GM10248 (cell line): ENCODE results near the gene PTPN18.

ENCODE experiments used
- CTCF ChIA-PET: fragments of 300-600 bp; sonication (Branson Sonifier 250); formaldehyde crosslinking; extraction: SDS; loops from one replicate; lab custom pipeline; 2021; ENCODE audit warnings: antibody characterized with exemption; lab: Yijun Ruan, JAX
- POLR2A ChIA-PET: fragments of 350-650 bp; sonication (Branson Sonifier 250); formaldehyde crosslinking; extraction: SDS; loops from one replicate; lab custom pipeline; 2020; ENCODE audit warnings: antibody characterized with exemption; lab: Yijun Ruan, JAX
- DNase-seq: peaks from one replicate; pipeline ENCODE4 v3.0.0; 2012; ENCODE audit errors: extremely low spot score
- TF ChIP-seq, protein P1 (sequence below): IDR thresholded peaks from 2 replicates; pipeline ENCODE4 v1.5.1; 2012; ENCODE audit warnings: mild to moderate bottlenecking, low read depth; ENCODE audit errors: extremely low read depth, missing control alignments, control extremely low read depth

PTPN18 gene

DNA sequence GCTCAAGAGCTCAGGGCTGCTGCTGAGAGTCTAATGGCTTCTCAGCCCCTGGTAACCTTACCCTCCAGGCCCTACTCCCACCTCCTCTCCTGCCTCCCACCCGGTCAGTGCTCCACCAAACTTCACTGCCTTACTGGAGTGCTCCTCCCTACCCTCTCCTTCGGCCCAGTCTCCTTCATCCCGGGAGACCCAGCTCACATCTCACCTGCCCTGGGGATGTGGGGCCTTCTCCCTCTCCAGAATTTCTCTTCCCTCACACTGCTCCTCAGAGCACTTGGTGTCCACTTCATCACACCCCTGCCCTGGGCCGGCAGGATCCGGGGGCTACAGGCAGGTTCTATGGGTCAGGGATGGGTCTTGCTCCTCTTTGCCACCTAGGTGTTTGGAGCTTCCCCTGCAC is 21.6 kb downstream of the PTPN18 start:
- CTCF ChIA-PET, result interaction anchor here (1.0 to 7.1 kb wide), 8 partner anchors 8 to 35 kb away, joined by 5 to 51 read pairs (median 6); partner anchors contain the start of genes IMP4 and PTPN18
- POLR2A ChIA-PET, result interaction anchor here (0.6 to 1.4 kb wide), 5 partner anchors 11 to 1101 kb away, joined by 3 to 9 read pairs (median 5); no protein-coding TSS in a partner anchor
- TF ChIP-seq, protein P1, sequence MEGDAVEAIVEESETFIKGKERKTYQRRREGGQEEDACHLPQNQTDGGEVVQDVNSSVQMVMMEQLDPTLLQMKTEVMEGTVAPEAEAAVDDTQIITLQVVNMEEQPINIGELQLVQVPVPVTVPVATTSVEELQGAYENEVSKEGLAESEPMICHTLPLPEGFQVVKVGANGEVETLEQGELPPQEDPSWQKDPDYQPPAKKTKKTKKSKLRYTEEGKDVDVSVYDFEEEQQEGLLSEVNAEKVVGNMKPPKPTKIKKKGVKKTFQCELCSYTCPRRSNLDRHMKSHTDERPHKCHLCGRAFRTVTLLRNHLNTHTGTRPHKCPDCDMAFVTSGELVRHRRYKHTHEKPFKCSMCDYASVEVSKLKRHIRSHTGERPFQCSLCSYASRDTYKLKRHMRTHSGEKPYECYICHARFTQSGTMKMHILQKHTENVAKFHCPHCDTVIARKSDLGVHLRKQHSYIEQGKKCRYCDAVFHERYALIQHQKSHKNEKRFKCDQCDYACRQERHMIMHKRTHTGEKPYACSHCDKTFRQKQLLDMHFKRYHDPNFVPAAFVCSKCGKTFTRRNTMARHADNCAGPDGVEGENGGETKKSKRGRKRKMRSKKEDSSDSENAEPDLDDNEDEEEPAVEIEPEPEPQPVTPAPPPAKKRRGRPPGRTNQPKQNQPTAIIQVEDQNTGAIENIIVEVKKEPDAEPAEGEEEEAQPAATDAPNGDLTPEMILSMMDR, result no peak
- DNase-seq, result no peak

GRCh38 chr2:130378206-130378897 is 22.5 kb downstream of the PTPN18 start:
- no peak for DNase-seq
- TF ChIP-seq, protein P1, result no peak
- CTCF ChIA-PET, result interaction anchor here (1.9 to 7.1 kb wide), 3 partner anchors 11 to 31 kb away, joined by 7 to 51 read pairs (median 51); no protein-coding TSS in a partner anchor
- POLR2A ChIA-PET, result interaction anchor here (1.4 kb wide), 1 partner anchor 13 kb away, joined by 5 read pairs; no protein-coding TSS in a partner anchor

- ChIA-PET CTCF (interaction anchor here (1.9 to 7.1 kb wide), 2 partner anchors 10 to 32 kb away, joined by 7 to 51 read pairs; no protein-coding TSS in a partner anchor), POLR2A (interaction anchor here (0.6 kb wide), 1 partner anchor 12 kb away, joined by 12 read pairs; no protein-coding TSS in a partner anchor)
- no peak for DNase-seq
- TF ChIP-seq, protein P1, result no peak
Measured at GRCh38 chr2:130378898-130379214, 23.0 kb downstream of the PTPN18 start.

DNA sequence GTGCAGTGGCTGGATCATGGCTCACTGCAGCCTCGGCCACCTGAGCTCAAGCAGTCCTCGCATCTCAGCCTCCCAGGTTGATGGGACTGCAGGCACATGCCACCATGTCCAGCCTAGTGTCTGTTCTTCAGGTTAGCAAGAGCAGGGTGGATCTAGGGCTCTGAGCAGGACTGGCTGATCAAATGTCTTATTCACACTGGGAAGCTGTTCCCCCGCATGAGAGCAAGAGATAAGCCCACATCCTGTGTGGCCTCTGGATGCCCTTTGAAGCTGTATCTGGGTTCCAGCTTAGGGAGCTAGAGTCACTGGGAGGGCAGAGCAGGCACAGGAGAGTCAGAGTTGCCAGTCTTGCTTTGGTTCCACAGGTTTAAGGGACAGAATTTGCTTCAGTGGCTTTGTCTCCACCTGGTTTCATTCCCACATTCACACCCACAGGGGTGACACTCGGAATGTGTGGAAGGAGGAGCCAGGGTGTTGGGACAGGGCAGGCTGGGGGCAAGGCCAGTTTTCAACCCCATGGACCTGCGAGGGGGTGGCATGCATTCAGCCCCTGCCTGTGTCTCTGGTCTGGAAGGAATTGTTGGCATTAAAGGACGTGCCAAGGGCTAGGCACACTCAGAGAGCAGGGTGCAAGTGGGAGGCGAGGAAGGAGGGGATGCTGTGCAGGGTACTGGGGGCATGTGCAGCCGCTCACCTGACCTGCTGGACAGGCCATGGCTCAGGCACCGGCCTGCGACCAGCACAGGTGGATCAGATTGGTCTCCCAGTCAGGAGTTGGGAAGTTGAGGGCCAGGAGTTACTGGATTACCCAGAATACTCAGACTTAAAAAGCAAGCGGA is 24.5 kb downstream of the PTPN18 start:
- ChIA-PET CTCF (interaction anchor here (1.8 to 7.1 kb wide), 3 partner anchors 7 to 48 kb away, joined by 8 to 51 read pairs (median 9); no protein-coding TSS in a partner anchor), POLR2A (no interaction called here)
- no peak for DNase-seq
- TF ChIP-seq, protein P1, result no peak

GRCh38 chr2:130381145-130381544 is 25.3 kb downstream of the PTPN18 start:
- ChIA-PET POLR2A (no interaction called here), CTCF (interaction anchor here (1.8 to 7.1 kb wide), 3 partner anchors 8 to 49 kb away, joined by 8 to 51 read pairs (median 9); no protein-coding TSS in a partner anchor)
- TF ChIP-seq, protein P1, result no peak
- DNase-seq, result no peak

DNA sequence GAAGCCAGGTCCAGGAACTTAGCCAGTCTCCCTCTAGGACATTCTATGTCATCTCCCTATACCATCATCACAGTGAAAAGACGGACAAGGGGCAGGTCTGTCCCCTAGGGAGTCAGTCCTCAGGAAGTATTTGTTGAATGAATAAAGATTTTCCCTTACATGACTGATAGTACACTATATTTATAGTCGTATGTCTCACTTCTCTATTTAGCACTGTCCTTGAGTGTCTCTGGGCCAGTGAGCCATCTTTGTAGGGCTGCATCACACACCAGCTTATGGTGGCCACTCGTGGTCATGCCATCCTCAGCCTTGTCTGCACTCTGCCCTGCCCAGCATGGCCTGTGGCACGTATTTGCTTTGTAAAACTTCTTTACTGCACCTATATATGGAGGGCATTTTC is 25.8 kb downstream of the PTPN18 start:
- CTCF ChIA-PET, result interaction anchor here (1.0 to 7.1 kb wide), 4 partner anchors 7 to 49 kb away, joined by 3 to 51 read pairs (median 8); partner anchors contain the start of gene IMP4
- POLR2A ChIA-PET, result no interaction called here
- DNase-seq, result no peak
- TF ChIP-seq, protein P1, result no peak
